Suppressor macrophage (primary cell): ENCODE results near the gene COL6A3.
A peak's percentile ranks its signal among the peaks of the same experiment; 100 is the strongest.

Experiments used
- DNase-seq, 4 experiments: peaks; one replicate each; pipeline ENCODE4 v3.0.0-alpha.2; 2020 to 2022

COL6A3 gene

DNA sequence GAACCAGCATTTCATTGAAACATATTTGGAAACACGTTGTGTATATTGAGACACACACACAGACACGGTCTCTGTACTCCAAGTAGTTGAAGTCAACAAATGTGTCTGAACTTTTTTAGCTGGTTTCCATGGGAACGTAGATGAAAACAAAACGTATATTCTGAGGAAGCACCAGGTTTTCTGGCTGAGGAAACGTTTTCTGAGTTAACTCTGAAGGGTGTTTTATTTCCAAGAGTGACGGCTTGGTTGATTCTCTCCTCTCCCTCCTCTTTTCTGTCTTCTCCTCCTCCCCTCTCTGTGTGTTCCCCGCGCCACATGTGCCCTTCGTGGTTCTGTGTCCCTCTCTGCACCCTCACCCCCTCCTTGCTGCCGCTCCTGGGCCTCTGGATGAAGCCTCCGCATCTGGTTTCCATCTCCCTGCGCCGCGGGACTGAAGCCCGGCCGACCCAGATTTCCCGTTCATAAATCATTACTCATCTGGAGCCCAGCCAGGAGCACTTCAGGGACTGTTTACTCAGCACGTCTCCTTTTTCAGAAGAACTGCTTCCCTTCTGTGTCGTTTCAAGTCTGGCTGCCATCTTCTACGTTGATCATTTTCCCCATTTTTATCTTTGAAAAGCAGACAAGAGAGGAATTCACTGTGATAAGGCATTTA, 122.7 kb downstream of the COL6A3 start:
- DNase-seq = peak; percentile 89 to 95 (median 91)

DNA sequence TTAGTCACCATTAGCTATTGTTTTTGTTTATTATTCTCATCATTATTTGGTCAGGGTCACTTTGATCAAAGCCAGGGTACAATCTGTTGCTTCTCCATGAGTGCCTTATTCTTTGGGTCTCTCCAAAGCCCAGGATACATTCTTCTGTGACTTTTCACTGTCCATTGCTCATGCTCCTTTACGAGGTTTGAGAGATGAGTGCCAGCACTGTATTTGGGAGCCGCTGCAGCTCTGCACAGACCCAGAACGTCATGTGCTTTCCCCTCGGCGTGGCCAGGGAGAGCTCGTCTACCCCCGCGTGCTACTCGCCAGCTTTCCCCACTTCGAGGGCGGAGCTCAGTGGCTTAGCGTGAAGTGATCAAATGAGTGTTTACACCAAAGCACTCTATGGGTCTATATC, 123.7 kb downstream of the COL6A3 start:
- peak in 2 of 4 experiments; percentile 21 to 32 for DNase-seq

DNA sequence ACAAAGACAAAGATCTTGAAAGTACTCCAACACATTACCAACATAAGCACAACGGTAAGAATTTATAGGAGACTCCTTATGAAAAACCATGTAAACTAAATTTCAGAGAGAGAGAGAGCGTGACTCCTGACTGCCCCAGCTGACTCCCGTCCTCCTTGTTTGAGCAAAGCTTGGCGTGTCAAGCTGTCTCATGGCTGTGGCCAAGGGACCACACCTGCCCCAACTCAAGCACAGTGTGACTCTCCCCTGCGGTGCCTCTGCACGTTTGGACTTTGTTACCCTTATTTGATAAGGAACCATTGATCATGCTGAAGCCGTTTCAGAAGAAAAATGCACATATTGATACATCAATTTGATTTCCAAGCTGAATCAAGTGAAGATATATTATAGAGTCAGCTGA, 124.8 kb downstream of the COL6A3 start:
- no peak for DNase-seq

DNA sequence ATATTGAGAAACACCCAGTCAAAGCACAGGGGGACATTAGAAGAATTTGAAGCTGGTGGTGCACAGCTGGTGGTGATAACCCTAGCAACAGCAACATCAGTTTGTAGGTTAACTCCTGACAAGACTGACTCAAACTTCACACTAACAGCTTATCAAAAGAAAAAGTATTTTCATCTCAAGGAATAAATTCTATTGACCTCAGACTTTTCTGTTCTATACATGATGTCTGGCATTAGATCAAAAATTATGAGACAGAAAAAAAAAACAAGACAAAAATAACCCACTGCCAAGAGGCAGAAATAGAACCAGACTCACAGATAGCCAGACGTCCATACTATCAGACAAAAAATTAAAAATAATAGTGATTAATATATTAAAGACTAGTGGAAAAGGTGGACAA, 126.1 kb downstream of the COL6A3 start:
- no peak for DNase-seq

DNA sequence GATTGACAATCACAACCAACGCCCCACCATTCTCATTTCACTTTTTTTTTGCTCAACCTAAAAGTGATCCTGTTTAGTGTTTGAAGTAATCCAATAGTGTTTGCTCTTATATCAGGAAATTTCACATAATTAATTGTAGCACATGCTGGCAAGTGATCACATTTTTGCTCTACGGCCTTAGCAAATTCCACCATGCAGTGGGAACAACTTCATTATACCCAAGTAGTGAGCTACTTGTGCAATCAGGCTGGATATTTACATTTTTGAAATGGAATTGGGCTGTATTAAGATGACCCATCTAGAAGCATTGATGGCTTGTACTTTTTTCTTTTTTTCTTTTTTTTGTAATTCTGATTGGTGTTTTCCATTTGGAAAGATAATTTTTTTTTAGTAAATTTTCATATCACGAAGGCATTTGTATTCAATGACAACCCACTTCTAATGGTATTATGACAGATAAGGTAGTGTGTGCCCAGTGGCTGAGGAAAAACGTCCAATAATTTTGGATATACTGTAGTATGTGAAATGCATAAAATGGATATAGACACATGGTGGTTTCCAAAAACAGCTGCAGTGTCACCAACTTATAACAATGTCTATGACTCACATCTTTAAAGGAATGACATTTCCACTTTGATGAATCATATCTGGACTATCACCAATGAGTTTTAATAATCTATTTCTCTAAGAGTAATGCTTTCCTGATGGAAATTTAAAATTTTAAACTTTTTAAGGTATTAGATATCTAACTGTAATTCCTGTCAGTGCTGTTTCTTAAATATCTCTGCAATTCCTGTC, 130.6 kb downstream of the COL6A3 start:
- DNase-seq = peak in 2 of 4 experiments; percentile 35 to 43

DNA sequence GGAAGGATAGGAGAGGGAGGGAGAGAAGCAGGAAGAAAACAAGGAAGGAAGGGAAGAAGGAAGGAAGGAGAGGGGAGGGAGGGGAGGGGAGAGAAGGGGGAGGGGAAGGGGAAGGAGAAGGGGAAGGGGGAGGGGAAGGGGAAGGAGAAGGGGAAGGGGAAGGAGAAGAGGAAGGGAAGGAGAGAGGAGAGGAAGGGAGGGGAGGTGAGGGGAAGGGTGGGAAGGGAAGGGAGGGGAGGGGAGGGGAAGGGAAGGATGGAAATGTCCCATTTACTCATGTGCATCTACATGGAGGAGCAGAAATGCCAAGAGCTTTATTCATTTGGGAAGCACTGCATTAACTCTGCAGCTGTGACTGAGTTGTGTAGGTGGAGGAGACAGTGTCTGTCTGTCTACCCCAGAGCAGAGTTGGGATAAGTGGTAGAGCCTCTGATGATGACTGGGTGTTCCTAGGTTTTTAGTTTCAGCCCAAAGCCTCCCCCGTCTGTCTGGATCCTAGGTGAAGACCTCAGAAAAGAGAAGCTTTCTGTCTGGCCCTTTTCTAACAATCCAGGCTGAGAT, 131.3 kb downstream of the COL6A3 start:
- no peak for DNase-seq

DNA sequence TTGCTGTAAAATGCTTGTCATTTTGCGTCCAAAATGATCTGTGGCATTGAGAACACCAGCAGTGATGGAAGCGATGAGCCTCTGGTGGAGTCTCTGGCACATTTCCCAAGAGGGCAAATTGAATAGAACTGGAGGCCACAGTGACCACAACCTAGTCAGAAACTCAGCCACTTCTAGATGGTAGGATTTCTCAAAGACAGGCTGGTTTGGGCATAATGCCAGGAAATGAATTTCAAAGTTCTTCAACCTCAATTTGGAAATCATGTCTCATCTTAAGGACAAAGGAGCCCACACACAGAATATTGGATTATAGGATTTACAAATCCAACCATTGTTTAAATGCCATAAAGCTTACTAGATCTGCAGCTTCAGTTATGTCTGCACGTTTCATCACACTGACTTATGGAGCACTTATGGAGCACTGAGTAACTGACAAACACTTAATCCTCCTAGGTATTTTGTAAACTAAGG, 132.1 kb downstream of the COL6A3 start:
- peak; percentile 35 to 69 (median 50) for DNase-seq

DNA sequence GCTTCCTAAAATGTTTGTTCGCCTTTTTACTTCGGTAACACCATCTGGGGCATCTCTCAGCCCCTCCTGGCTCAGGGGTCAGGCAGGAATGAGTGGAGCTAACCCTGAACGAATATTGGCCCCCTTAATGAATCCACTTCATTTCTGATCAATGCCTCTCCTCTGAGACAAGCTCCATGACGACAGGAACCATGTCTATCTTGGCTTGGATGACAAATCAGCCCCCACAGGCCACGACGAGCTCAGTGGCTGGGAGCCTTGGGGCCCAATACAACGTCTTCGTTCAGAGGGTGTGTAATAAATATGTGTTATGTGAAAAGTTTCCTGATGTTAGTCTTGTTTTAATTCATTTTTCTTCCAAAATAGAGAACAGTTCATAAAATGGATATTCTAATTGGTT, 133.0 kb downstream of the COL6A3 start:
- no peak for DNase-seq

DNA sequence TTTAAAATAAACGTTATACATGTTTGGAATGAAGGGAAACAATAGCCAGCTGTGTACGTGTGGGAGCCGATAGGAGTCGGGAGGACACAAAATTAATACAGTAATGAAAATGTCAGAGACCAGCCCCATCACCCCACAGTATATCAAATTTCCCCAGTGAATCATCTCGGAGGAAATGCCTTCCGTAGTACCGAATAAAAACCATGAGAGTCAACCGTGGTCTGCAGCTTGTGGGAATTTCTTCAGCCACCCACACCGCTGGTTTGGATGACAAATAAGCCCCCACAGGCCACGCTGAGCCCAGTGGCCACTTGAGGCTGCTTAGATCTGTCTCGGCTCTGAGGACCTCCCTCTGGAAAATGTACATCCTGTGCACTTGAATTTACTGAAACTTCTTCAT, 133.7 kb downstream of the COL6A3 start:
- DNase-seq = no peak

DNA sequence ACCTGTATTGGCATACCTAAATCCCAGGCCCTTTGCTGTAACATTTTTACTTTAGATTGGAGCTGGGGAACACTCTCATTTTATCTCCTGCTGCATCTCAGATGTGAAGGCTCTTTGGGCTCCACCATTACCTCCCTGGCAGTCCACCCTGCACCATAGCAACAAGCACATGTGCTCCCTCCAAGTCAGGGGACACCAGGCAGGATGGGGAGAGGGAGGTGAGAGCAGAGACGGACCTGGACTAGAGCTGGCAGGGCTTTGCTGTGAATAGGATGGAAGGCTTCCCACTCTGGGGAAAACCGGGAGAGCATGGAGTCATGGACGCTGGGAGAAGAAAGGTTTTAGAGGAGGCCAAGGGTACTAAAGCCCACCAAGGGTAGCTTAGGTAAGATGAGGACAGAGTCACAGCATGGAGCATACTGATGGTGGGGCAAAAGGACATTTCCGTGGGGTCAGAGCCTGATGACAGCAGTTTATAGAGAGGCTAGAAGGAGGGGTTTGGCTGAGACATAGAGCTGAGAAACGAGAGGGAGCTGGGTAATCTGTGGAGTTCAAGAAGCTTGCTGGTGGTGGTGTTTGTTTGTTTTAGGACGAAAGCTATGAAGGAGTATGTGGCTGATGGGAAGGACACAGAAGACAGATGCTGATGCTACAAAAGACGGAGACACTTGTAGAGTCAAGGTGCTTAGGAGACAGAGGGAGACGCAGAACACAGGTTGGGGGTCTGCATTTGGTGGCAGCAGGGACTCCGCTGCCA, 134.8 kb downstream of the COL6A3 start:
- DNase-seq = no peak

DNA sequence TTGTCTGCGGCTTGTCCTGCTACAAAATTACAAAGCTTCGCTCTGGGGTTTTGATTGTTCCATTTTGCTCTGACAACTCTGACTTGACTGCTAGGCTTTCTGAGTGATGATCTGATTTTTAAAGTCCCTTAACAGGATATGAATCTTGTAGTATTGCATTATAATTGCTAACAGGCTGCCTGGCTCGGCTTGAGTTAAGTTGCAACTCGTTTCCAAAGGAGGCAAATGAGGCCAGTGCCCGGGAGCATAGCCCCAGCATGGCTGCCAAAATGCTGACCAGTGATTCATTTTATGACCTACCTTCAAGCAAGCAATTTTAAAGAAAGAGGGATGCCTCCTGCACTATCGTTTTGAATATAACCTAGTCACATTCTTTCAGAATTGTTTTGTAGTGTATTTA, 135.4 kb downstream of the COL6A3 start:
- no peak for DNase-seq

DNA sequence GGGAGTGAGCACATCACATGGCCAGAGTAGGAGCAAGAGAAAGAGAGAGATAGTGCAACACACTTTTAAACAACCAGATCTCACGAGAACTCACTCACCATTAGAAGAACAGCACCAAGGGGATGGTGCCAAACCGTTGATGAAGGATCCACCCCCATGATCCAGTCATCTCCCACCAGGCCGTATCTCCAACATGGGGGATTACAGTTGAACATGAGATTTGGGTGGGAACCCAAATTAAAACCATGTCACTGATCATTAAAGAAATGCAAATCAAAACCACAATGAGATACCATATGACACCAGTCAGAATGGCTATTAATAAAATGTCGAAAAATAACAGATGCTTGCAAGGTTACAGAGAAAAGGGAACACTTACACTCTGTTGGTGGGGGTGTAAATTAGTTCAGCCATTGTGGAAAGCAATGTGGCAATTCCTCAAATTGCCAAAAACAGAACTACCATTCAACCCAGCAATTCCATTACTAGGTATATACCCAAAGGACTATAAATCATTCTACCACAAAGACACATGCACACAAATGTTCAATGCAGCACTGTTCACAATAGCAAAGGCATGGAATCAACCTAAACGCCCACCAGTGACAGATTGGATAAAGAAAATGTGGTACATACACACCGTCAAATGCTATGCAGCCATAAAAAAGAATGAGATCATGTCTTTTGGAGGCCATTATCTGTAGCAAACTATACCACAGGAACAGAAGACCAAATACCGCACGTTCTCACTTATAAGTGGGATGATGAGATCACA, 137.1 kb downstream of the COL6A3 start:
- DNase-seq = peak in 2 of 4 experiments; percentile 23 to 32
